ENCODE data around the gene PALLD. TPM values are rescaled to one million over a fixed set of nuclear protein-coding genes. Genes with fewer than 3 reads are reported as not detected.

PALLD gene
- polyA plus RNA-seq, 3 donors: 6.1 to 11.8 (median 9.9) TPM

GRCh38 chr4:168880811-168881595, 384.2 kb downstream of the PALLD start:
- DNase-seq: peak; percentile 87 to 93 (median 92)
- no peaks in the 10 kb centered on the region for H4K20me1 ChIP-seq (ENCODE audit: insufficient read depth, low read length)
- H3K27me3 ChIP-seq (ENCODE audit: control insufficient read depth in 2 of 2, insufficient read depth in 2 of 2, low read length in 2 of 2): peaks cover 12 to 13% of the 10 kb centered on the region in 2 donors
- peaks cover 8 to 12% of the 10 kb centered on the region in 2 donors for H3K36me3 Mint-ChIP-seq
- no peaks in the 10 kb centered on the region for H3K9me3 ChIP-seq (replicated peaks in 1 of 2; ENCODE audit: control insufficient read depth in 1 of 2, insufficient read depth in 1 of 2, low read length in 2 of 2)
- H3K4me3 ChIP-seq (replicated peaks in 1 of 3; ENCODE audit: low read depth in 2 of 3, low read length in 3 of 3): peak overlapping the region in 1 of 3 experiments; percentile 64
- intact Hi-C loops (cut with micrococcal nuclease): loop anchor here (5.0 to 10.0 kb wide), 2 partner anchors 159 to 166 kb away; no protein-coding TSS in a partner anchor
- H3K9ac ChIP-seq (ENCODE audit: insufficient read depth, low read length, poor library complexity, severe bottlenecking): no peak overlapping the region
- H3K36me3 ChIP-seq (replicated peaks in 1 of 2; ENCODE audit: control insufficient read depth in 1 of 2, insufficient read depth in 2 of 2, low read length in 2 of 2): no peaks in the 10 kb centered on the region
- H3K4me1 Mint-ChIP-seq: peaks cover 54% of the 10 kb centered on the region
- peak overlapping the region; percentile 56 to 77 for H3K4me3 Mint-ChIP-seq
- H3K27me3 Mint-ChIP-seq (ENCODE audit: low read depth in 3 of 3): peaks cover 17 to 28% (median 20%) of the 10 kb centered on the region in 3 donors
- peak overlapping the region; percentile 34 to 71 for H3K27ac ChIP-seq (ENCODE audit: low read depth in 1 of 2, low read length in 2 of 2)
- H3K9me3 Mint-ChIP-seq: peaks cover 0 to 5% (median 2%) of the 10 kb centered on the region in 7 donors
- no peaks in the 10 kb centered on the region for H3K79me2 ChIP-seq (ENCODE audit: insufficient read depth, low read length)
- peak overlapping the region; percentile 56 for H3K4me2 ChIP-seq (replicated peaks; ENCODE audit: extremely low read depth, low read length, poor library complexity, severe bottlenecking)
- peak overlapping the region; percentile 90 to 96 (median 94) for H3K27ac Mint-ChIP-seq
- H2AFZ ChIP-seq (ENCODE audit: insufficient read depth, low read depth, low read length, poor library complexity, severe bottlenecking): no peak overlapping the region
- H3K4me1 ChIP-seq (ENCODE audit: control insufficient read depth in 1 of 2, insufficient read depth in 2 of 2, low read length in 2 of 2): peaks cover 51 to 67% of the 10 kb centered on the region in 2 donors
- WGBS (ENCODE audit: insufficient coverage): 55% methylated on average over 4 of the region's 8 CpGs
- TF ChIP-seq CTCF (IDR thresholded peaks at IDR 0.05): no peak

- H3K9ac ChIP-seq (ENCODE audit: insufficient read depth, low read length, poor library complexity, severe bottlenecking): no peak overlapping the region
- H2AFZ ChIP-seq (ENCODE audit: insufficient read depth, low read depth, low read length, poor library complexity, severe bottlenecking): no peak overlapping the region
- H3K27me3 ChIP-seq (ENCODE audit: control insufficient read depth in 2 of 2, insufficient read depth in 2 of 2, low read length in 2 of 2): peaks cover 6% of the 10 kb centered on the region in 2 donors
- Mint-ChIP-seq H3K27ac (peak overlapping the region; percentile 90 to 96 (median 92)), H3K9me3 (peaks cover 0 to 5% (median 0%) of the 10 kb centered on the region in 7 donors), H3K4me1 (peaks cover 53% of the 10 kb centered on the region), H3K36me3 (peaks cover 4 to 8% of the 10 kb centered on the region in 2 donors), H3K27me3 (ENCODE audit: low read depth in 3 of 3) (peaks cover 8 to 20% (median 11%) of the 10 kb centered on the region in 3 donors), H3K4me3 (peak overlapping the region in 1 of 2 donors; percentile 77)
- DNase-seq: peak; percentile 29 to 41 (median 34)
- intact Hi-C loops (cut with micrococcal nuclease): loop anchor here (5.0 to 10.0 kb wide), 2 partner anchors 160 to 167 kb away; no protein-coding TSS in a partner anchor
- H3K4me1 ChIP-seq (ENCODE audit: control insufficient read depth in 1 of 2, insufficient read depth in 2 of 2, low read length in 2 of 2): peaks cover 51 to 67% of the 10 kb centered on the region in 2 donors
- peak overlapping the region in 1 of 2 donors; percentile 71 for H3K27ac ChIP-seq (ENCODE audit: low read depth in 1 of 2, low read length in 2 of 2)
- TF ChIP-seq CTCF (IDR thresholded peaks at IDR 0.05): no peak
- H3K9me3 ChIP-seq (replicated peaks in 1 of 2; ENCODE audit: control insufficient read depth in 1 of 2, insufficient read depth in 1 of 2, low read length in 2 of 2): no peaks in the 10 kb centered on the region
- H4K20me1 ChIP-seq (ENCODE audit: insufficient read depth, low read length): no peaks in the 10 kb centered on the region
- no peaks in the 10 kb centered on the region for H3K36me3 ChIP-seq (replicated peaks in 1 of 2; ENCODE audit: control insufficient read depth in 1 of 2, insufficient read depth in 2 of 2, low read length in 2 of 2)
- H3K79me2 ChIP-seq (ENCODE audit: insufficient read depth, low read length): no peaks in the 10 kb centered on the region
- WGBS (ENCODE audit: insufficient coverage): 27% methylated on average over 1 of the region's 7 CpGs
- H3K4me2 ChIP-seq (replicated peaks; ENCODE audit: extremely low read depth, low read length, poor library complexity, severe bottlenecking): peak overlapping the region; percentile 56
- H3K4me3 ChIP-seq (replicated peaks in 1 of 3; ENCODE audit: low read depth in 2 of 3, low read length in 3 of 3): peak overlapping the region in 1 of 3 experiments; percentile 56
Observed at GRCh38 chr4:168881781-168882420, 385.0 kb downstream of the PALLD start.

All from CD14-positive monocyte (primary cell).